Measurements from ENCODE around the gene ITPK1. TPM values are rescaled to one million over a fixed set of nuclear protein-coding genes. Genes with fewer than 3 reads are reported as not detected.

ITPK1 gene
- total RNA-seq, 4 donors from 2014 or later: 64.8 to 235 (median 128) TPM

DNA sequence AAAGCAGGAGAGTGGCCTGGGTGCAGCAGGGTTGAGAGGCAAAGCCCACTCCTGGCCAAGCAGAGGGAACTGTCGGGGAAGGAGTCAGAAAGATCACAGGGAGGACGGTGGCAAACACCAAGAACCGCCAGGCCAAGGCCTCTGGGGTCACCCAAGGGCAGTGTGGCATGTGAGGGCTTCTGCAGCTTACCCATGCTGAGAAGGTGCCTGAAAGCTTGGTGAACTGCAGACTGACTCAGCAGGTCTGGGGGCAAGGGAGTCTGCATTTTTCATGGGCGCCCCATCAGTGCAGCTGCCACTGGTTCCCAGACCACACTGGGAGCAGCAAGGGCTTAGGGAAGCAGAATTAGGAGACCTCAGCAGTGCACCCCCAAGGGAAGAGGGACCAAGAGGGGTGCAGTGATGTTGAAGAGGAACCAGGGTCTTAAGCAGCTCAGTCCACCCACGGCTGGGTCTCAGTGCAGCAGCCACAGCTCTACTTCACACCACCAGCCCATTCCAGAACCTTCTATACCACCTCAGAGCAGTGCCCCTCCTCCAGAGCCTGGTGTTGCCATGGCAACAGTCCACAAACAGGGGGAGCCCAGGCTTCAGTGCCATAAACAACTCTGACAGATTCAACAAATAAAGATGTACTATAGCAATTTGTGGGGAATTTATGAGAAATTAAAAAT lies 59.4 kb downstream of the ITPK1 start:
- H3K27me3 ChIP-seq: no peaks in the 10 kb centered on the region
- intact Hi-C loops (cut with DNase I; ENCODE audit: low total_unique reads): no loop called here
- H3K4me1 ChIP-seq: peaks cover 63 to 84% (median 70%) of the 10 kb centered on the region in 4 donors
- no peaks in the 10 kb centered on the region for H3K9me3 ChIP-seq
- DNase-seq: no peak
- no peak overlapping the region for H3K4me3 ChIP-seq
- H3K27ac ChIP-seq: peak overlapping the region; percentile 86 to 91 (median 86)
- no peaks in the 10 kb centered on the region for H3K36me3 ChIP-seq
- TF ChIP-seq EP300 (IDR thresholded peaks at IDR 0.05; ENCODE audit: low read depth) (no peak), POLR2AphosphoS5 (IDR thresholded peaks at IDR 0.05) (no peak), POLR2A (IDR thresholded peaks at IDR 0.05) (no peak)
- TF ChIP-seq, protein P1, sequence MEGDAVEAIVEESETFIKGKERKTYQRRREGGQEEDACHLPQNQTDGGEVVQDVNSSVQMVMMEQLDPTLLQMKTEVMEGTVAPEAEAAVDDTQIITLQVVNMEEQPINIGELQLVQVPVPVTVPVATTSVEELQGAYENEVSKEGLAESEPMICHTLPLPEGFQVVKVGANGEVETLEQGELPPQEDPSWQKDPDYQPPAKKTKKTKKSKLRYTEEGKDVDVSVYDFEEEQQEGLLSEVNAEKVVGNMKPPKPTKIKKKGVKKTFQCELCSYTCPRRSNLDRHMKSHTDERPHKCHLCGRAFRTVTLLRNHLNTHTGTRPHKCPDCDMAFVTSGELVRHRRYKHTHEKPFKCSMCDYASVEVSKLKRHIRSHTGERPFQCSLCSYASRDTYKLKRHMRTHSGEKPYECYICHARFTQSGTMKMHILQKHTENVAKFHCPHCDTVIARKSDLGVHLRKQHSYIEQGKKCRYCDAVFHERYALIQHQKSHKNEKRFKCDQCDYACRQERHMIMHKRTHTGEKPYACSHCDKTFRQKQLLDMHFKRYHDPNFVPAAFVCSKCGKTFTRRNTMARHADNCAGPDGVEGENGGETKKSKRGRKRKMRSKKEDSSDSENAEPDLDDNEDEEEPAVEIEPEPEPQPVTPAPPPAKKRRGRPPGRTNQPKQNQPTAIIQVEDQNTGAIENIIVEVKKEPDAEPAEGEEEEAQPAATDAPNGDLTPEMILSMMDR (IDR thresholded peaks at IDR 0.05): no peak
- WGBS, 2 donors (ENCODE audit: low coverage in 1 of 2): 64% methylated on average over 5 of the region's 5 CpGs; no CpG with 5 or more reads in 1 of the 2 donors
- in situ Hi-C loops (cut with MboI; ENCODE audit: low pct_ligation_motif_present in 1 of 4, low pct_unique_long_range_greater_than_20kb in 1 of 4, low sequenced_read_pairs in 3 of 4): no loop called here

DNA sequence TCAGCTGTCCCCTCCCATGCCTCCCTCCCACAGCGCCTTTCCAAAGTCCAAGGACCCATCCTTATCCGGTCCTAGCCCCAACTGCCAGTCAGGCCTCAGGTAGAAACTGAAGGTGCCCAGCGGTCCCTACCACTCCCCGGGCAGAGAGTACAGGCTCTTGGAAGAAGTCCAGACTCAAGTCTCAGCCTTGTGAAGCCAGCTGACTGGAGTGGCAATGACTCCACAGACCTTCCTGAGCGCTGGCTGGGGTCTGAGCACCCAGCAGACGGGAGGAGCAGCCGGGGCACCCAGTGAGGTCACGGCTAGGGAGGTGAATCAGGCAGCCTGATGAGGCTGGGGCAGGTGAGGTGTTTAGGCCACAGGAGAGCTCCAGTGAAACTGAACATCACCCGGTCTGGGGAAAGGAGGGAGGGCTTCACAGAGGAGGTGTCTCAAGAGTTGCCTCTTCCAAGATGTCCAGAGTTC lies 60.0 kb downstream of the ITPK1 start:
- Histone ChIP-seq H3K27ac (peak overlapping the region; percentile 86 to 91 (median 86)), H3K36me3 (no peaks in the 10 kb centered on the region), H3K9me3 (no peaks in the 10 kb centered on the region), H3K4me3 (no peak overlapping the region), H3K4me1 (peaks cover 69 to 85% (median 76%) of the 10 kb centered on the region in 4 donors), H3K27me3 (no peaks in the 10 kb centered on the region)
- 51% methylated on average over 9 of the region's 9 CpGs; no CpG with 5 or more reads in 1 of the 2 donors for WGBS, 2 donors (ENCODE audit: low coverage in 1 of 2)
- TF ChIP-seq EP300 (IDR thresholded peaks at IDR 0.05; ENCODE audit: low read depth) (peak; percentile 53), POLR2AphosphoS5 (IDR thresholded peaks at IDR 0.05) (peak; percentile 14 to 84 (median 79)), POLR2A (IDR thresholded peaks at IDR 0.05) (peak; percentile 59)
- TF ChIP-seq, protein P1 (IDR thresholded peaks at IDR 0.05): no peak
- in situ Hi-C loops (cut with MboI; ENCODE audit: low pct_ligation_motif_present in 1 of 4, low pct_unique_long_range_greater_than_20kb in 1 of 4, low sequenced_read_pairs in 3 of 4): no loop called here
- DNase-seq: peak; percentile 91
- intact Hi-C loops (cut with DNase I; ENCODE audit: low total_unique reads): no loop called here

DNA sequence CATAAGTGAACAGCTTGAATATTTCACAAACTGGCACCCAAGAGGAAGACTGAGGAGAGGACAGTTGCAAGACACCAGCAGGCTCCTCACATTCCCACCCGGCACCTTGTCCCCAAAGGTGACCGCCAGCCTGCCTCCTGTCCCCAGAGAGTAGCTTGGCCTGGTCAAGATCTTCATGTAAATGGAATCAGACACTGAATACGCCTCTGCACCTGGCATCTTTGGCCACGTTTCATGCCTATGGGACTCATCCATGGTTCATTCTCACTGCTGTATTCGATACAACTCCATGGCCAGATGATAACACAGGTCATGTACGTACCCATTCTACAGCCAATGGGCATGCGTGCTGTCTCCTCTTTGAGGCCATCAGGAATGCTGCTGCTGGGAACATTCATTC lies 60.8 kb downstream of the ITPK1 start:
- 97 to 100% methylated on average over 2 to 7 of the region's 7 CpGs for WGBS, 2 donors (ENCODE audit: low coverage in 1 of 2)
- TF ChIP-seq POLR2A (IDR thresholded peaks at IDR 0.05) (no peak), POLR2AphosphoS5 (IDR thresholded peaks at IDR 0.05) (no peak)
- H3K36me3 ChIP-seq: no peaks in the 10 kb centered on the region
- no peaks in the 10 kb centered on the region for H3K9me3 ChIP-seq
- peak overlapping the region; percentile 86 to 91 (median 86) for H3K27ac ChIP-seq
- in situ Hi-C loops (cut with MboI; ENCODE audit: low pct_ligation_motif_present in 1 of 4, low pct_unique_long_range_greater_than_20kb in 1 of 4, low sequenced_read_pairs in 3 of 4) (no loop called here), intact Hi-C loops (cut with DNase I; ENCODE audit: low total_unique reads) (no loop called here)
- no peak for DNase-seq
- no peaks in the 10 kb centered on the region for H3K27me3 ChIP-seq
- H3K4me1 ChIP-seq: peaks cover 69 to 85% (median 81%) of the 10 kb centered on the region in 4 donors
- H3K4me3 ChIP-seq: no peak overlapping the region

DNA sequence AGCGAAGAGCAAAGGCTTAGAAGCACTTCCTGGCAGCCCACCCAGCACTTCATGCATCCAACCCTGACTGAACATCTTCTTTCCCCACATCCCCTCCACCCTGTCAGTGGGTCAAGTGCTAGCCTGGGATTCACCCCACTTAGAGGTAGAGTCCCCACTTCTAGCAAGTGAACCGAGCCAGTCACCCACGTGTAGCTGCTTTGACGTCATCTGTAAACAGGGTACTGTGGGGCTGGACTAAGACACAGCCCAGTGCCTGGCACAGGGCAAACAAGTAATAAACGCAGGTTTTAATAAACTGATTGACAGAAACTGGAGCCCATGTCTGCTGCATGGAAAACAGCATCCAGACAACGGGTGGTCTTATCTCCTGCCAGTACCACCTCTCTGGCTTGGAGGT lies 61.7 kb downstream of the ITPK1 start:
- peak; percentile 60 for DNase-seq
- peaks cover 74 to 92% (median 88%) of the 10 kb centered on the region in 4 donors for H3K4me1 ChIP-seq
- TF ChIP-seq POLR2A (IDR thresholded peaks at IDR 0.05): no peak
- no peak for TF ChIP-seq EP300 (IDR thresholded peaks at IDR 0.05; ENCODE audit: low read depth)
- TF ChIP-seq, protein P1 (IDR thresholded peaks at IDR 0.05): no peak
- no peak for TF ChIP-seq POLR2AphosphoS5 (IDR thresholded peaks at IDR 0.05)
- intact Hi-C loops (cut with DNase I; ENCODE audit: low total_unique reads): no loop called here
- H3K36me3 ChIP-seq: no peaks in the 10 kb centered on the region
- in situ Hi-C loops (cut with MboI; ENCODE audit: low pct_ligation_motif_present in 1 of 4, low pct_unique_long_range_greater_than_20kb in 1 of 4, low sequenced_read_pairs in 3 of 4): no loop called here
- WGBS, 2 donors (ENCODE audit: low coverage in 1 of 2): 40 to 57% methylated on average over 1 to 6 of the region's 6 CpGs
- no peaks in the 10 kb centered on the region for H3K27me3 ChIP-seq
- no peaks in the 10 kb centered on the region for H3K9me3 ChIP-seq
- H3K27ac ChIP-seq: peak overlapping the region; percentile 86 to 91 (median 86)
- no peak overlapping the region for H3K4me3 ChIP-seq

Data from transverse colon (tissue), 4 donors.